H9 (cell line): ENCODE results near the gene TSPAN3. TPM values are rescaled to one million over a fixed set of nuclear protein-coding genes. Genes with fewer than 3 reads are reported as not detected.

Experiments
- DNase-seq: peaks from one replicate; pipeline ENCODE4 v3.0.0-alpha.2; 2017
- H2AFZ ChIP-seq: one replicate; pipeline ENCODE4 v1.6.1; 2013; ENCODE audit warnings: mild to moderate bottlenecking, low read length, control low read depth, moderate library complexity
- H2AK5ac ChIP-seq: 2 replicates; pipeline ENCODE4 v1.6.1; 2013; ENCODE audit warnings: low read length, control low read depth, mixed read lengths; ENCODE audit not compliant: insufficient read length
- H2BK120ac ChIP-seq: one replicate; pipeline ENCODE4 v1.6.1; 2013; ENCODE audit warnings: low read depth, mild to moderate bottlenecking, low read length, control low read depth, inconsistent platforms; ENCODE audit not compliant: poor library complexity, severe bottlenecking
- H2BK12ac ChIP-seq: 2 replicates; pipeline ENCODE4 v1.6.1; 2013; ENCODE audit warnings: low read length, control low read depth, mixed read lengths, low read depth; ENCODE audit not compliant: insufficient read length
- H2BK15ac ChIP-seq: 2 replicates; pipeline ENCODE4 v1.6.1; 2013; ENCODE audit warnings: low read depth, low read length, control low read depth
- H2BK20ac ChIP-seq: one replicate; pipeline ENCODE4 v1.6.1; 2013; ENCODE audit warnings: low read depth, mild to moderate bottlenecking, low read length, control low read depth, inconsistent platforms; ENCODE audit not compliant: poor library complexity, severe bottlenecking
- H2BK5ac ChIP-seq: 2 replicates; pipeline ENCODE4 v1.6.1; 2013; ENCODE audit warnings: low read length, control low read depth, mixed read lengths; ENCODE audit not compliant: insufficient read length
- H3K14ac ChIP-seq: 2 replicates; pipeline ENCODE4 v1.6.1; 2013; ENCODE audit warnings: low read length, control low read depth; ENCODE audit not compliant: insufficient read depth
- H3K18ac ChIP-seq: 2 replicates; pipeline ENCODE4 v1.6.1; 2013; ENCODE audit warnings: low read depth, mild to moderate bottlenecking, mixed read lengths, low read length, control low read depth; ENCODE audit not compliant: insufficient read length
- H3K23ac ChIP-seq: 2 replicates; pipeline ENCODE4 v1.6.1; 2013; ENCODE audit warnings: low read length, control low read depth, mixed read lengths, low read depth; ENCODE audit not compliant: insufficient read length
- H3K23me2 ChIP-seq: 2 replicates; pipeline ENCODE4 v1.6.1; 2013; ENCODE audit warnings: low read depth, mild to moderate bottlenecking, mixed read lengths, low read length, control low read depth; ENCODE audit not compliant: insufficient read length, poor library complexity, severe bottlenecking
- H3K27ac ChIP-seq: 2 replicates; pipeline ENCODE4 v1.5.1; 2013; ENCODE audit warnings: low read length, control low read depth, mixed read lengths, low read depth; ENCODE audit not compliant: insufficient read length
- H3K27me3 ChIP-seq: 2 replicates; pipeline ENCODE4 v1.6.1; 2013; ENCODE audit warnings: low read length, control low read depth, inconsistent platforms; ENCODE audit not compliant: insufficient read depth
- H3K4ac ChIP-seq: 2 replicates; pipeline ENCODE4 v1.6.1; 2013; ENCODE audit warnings: low read depth, mild to moderate bottlenecking, control low read depth, inconsistent platforms, low read length, moderate library complexity
- H3K4me1 ChIP-seq: 2 replicates; pipeline ENCODE4 v1.6.1; 2013; ENCODE audit warnings: low read length, control low read depth, inconsistent platforms; ENCODE audit not compliant: insufficient read depth
- H3K4me2 ChIP-seq: 2 replicates; pipeline ENCODE4 v1.6.1; 2013; ENCODE audit warnings: low read length, control low read depth, mixed read lengths; ENCODE audit not compliant: insufficient read length, insufficient read depth
- H3K56ac ChIP-seq: 2 replicates; pipeline ENCODE4 v1.6.1; 2013; ENCODE audit warnings: low read depth, mild to moderate bottlenecking, mixed read lengths, low read length, control low read depth; ENCODE audit not compliant: insufficient read length
- H3K79me1 ChIP-seq: 2 replicates; pipeline ENCODE4 v1.6.1; 2013; ENCODE audit warnings: low read depth, mild to moderate bottlenecking, moderate library complexity, low read length, control low read depth, inconsistent platforms; ENCODE audit not compliant: insufficient read depth, poor library complexity, severe bottlenecking
- H3K79me2 ChIP-seq: 2 replicates; pipeline ENCODE4 v1.6.1; 2013; ENCODE audit warnings: low read length, control low read depth, inconsistent platforms; ENCODE audit not compliant: insufficient read depth
- H3K9ac ChIP-seq: 2 replicates; pipeline ENCODE4 v1.6.1; 2013; ENCODE audit warnings: low read length, control low read depth, mixed read lengths; ENCODE audit not compliant: insufficient read length; ENCODE audit errors: extremely low read depth
- H3K9me3 ChIP-seq: one replicate; pipeline ENCODE4 v1.6.1; 2013; ENCODE audit warnings: low read depth, low read length, inconsistent platforms; ENCODE audit not compliant: control insufficient read depth
- H3T11ph ChIP-seq: one replicate; pipeline ENCODE4 v1.6.1; 2013; ENCODE audit warnings: mild to moderate bottlenecking, low read length, control low read depth, inconsistent platforms
- H4K20me1 ChIP-seq: one replicate; pipeline ENCODE4 v1.6.1; 2013; ENCODE audit not compliant: control insufficient read depth, insufficient read length, insufficient read depth
- H4K5ac ChIP-seq: 2 replicates; pipeline ENCODE4 v1.6.1; 2013; ENCODE audit warnings: low read depth, mild to moderate bottlenecking, mixed read lengths, low read length, control low read depth; ENCODE audit not compliant: insufficient read length
- H4K8ac ChIP-seq: replicated peaks from 2 replicates; pipeline ENCODE4 v1.6.1; 2013; ENCODE audit warnings: low read length, control low read depth, mixed read lengths, low read depth; ENCODE audit not compliant: insufficient read length
- H4K91ac ChIP-seq: 2 replicates; pipeline ENCODE4 v1.6.1; 2013; ENCODE audit warnings: low read depth, mild to moderate bottlenecking, moderate library complexity, mixed read lengths, low read length, control low read depth; ENCODE audit not compliant: insufficient read length
- H3K27ac Mint-ChIP-seq, 3 experiments: 2 replicates in 2 of 3; 3 replicates in 1 of 3; pipeline ENCODE4 v1.8.0; 2020 to 2021; ENCODE audit warnings: mixed read lengths in 3 of 3, mild to moderate bottlenecking in 1 of 3, moderate library complexity in 1 of 3
- H3K27me3 Mint-ChIP-seq: 2 replicates; pipeline ENCODE4 v1.8.0; 2021; ENCODE audit warnings: low read depth, mild to moderate bottlenecking, moderate library complexity, mixed read lengths
- H3K36me3 Mint-ChIP-seq, 3 experiments: 2 replicates in 2 of 3; 3 replicates in 1 of 3; pipeline ENCODE4 v1.8.0; 2020 to 2021; ENCODE audit warnings: low read depth in 3 of 3, mixed read lengths in 3 of 3; ENCODE audit not compliant: insufficient read depth in 1 of 3
- H3K4me1 Mint-ChIP-seq, 2 experiments: 2 replicates each; pipeline ENCODE4 v1.8.0; 2020; ENCODE audit warnings: mixed read lengths in 2 of 2
- H3K4me3 Mint-ChIP-seq, 2 experiments: 2 replicates in 1 of 2; 3 replicates in 1 of 2; pipeline ENCODE4 v1.8.0; 2020 to 2021; ENCODE audit warnings: mild to moderate bottlenecking in 2 of 2, mixed read lengths in 2 of 2, moderate library complexity in 1 of 2
- H3K9me3 Mint-ChIP-seq, 2 experiments: 2 replicates in 1 of 2; 3 replicates in 1 of 2; pipeline ENCODE4 v1.8.0; 2020; ENCODE audit warnings: mild to moderate bottlenecking in 2 of 2, mixed read lengths in 2 of 2, moderate library complexity in 1 of 2
- CTCF ChIP-seq: fragments of 200-600 bp; sonication (generic); conservative IDR thresholded peaks from 3 replicates; pipeline ENCODE4 v1.8.0; 2021; ENCODE audit warnings: antibody characterized with exemption, mild to moderate bottlenecking
- WGBS: extraction: QIAGEN DNeasy Blood & Tissue Kit; methylation state at CpG from one replicate; pipeline ENCODE4 v1.1.7; 2013; ENCODE audit warnings: missing lambda C conversion rate, low lambda C conversion rate, mixed read lengths; ENCODE audit not compliant: insufficient read length; ENCODE audit errors: extremely low coverage; 5-methylcytosine and 5-hydroxymethylcytosine counted together
- total RNA-seq: library from RNA; stranded (reverse); gene quantifications from 2 replicates; pipeline ENCODE4 v1.2.1, GENCODE V29; 2021

TSPAN3 gene
- total RNA-seq, 1 experiment from 2014 or later = 117 TPM

DNA sequence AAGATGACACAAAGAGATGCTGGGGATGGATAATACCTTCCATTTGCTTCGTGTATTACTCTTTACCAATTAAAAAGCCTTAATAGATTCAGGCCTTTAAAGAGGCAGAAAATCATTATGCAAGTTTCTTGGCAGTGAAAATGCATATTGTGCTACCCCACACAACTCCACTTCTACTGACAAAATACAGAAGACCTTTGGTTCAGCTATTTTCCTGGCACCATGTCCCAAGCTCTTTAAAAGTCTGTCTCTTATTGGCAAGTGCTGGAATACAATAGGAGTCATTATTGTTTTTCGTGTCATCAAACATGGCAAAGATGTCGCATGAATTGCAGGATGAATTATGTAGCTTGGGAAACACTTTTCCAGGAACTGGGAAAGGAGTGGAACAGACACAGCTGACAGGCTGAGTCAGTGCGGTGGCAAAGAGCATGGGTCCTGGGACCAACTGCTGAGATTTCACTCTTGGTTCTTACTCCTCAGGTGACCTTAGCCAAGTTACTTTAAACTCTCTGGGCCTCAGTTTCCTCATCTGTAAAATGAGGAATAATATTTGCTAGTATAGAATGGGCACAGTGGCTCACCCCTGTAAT, 5.5 kb upstream of the TSPAN3 start:
- Mint-ChIP-seq H3K27me3 (peaks cover 3% of the 10 kb centered on the region; the same call in 1 of the 2 replicates), H3K36me3 (peaks cover 0 to 4% (median 0%) of the 10 kb centered on the region in 3 experiments; a peak in 1 of 7 replicates), H3K27ac (no peak overlapping the region), H3K4me1 (peaks cover under 1 to 5% of the 10 kb centered on the region in 2 experiments), H3K9me3 (peaks cover 0 to 4% of the 10 kb centered on the region in 2 experiments; a peak in 2 of 5 replicates), H3K4me3 (no peak overlapping the region)
- no peaks in the 10 kb centered on the region for H3K23me2 ChIP-seq
- no peak overlapping the region for H3K27ac ChIP-seq
- H2BK12ac ChIP-seq = no peak overlapping the region
- no peak overlapping the region for H4K5ac ChIP-seq
- no peak overlapping the region for H3K23ac ChIP-seq
- no peaks in the 10 kb centered on the region for H3K27me3 ChIP-seq
- H3K79me1 ChIP-seq = no peaks in the 10 kb centered on the region
- no peak for TF ChIP-seq CTCF
- H3K4ac ChIP-seq = no peak overlapping the region
- H2BK15ac ChIP-seq = no peak overlapping the region
- H2AK5ac ChIP-seq = no peak overlapping the region
- no peak overlapping the region for H2BK120ac ChIP-seq
- H3K14ac ChIP-seq = no peak overlapping the region
- no peak overlapping the region for H3K18ac ChIP-seq
- no peak overlapping the region for H2BK20ac ChIP-seq
- no peaks in the 10 kb centered on the region for H3K79me2 ChIP-seq
- H2AFZ ChIP-seq = no peak overlapping the region
- H3K4me1 ChIP-seq = no peaks in the 10 kb centered on the region
- no peaks in the 10 kb centered on the region for H4K20me1 ChIP-seq
- no peak overlapping the region for H3K56ac ChIP-seq
- no peak overlapping the region for H3T11ph ChIP-seq
- H2BK5ac ChIP-seq = no peak overlapping the region
- H3K4me2 ChIP-seq = no peak overlapping the region
- no peaks in the 10 kb centered on the region for H3K9me3 ChIP-seq
- no CpG with 5 or more reads among the region's 4 CpGs for WGBS
- DNase-seq = no peak
- no peak overlapping the region for H3K9ac ChIP-seq
- H4K8ac ChIP-seq = no peak overlapping the region
- no peak overlapping the region for H4K91ac ChIP-seq
